Measurements from ENCODE around the gene SPATA6L.

Gene SPATA6L

DNA sequence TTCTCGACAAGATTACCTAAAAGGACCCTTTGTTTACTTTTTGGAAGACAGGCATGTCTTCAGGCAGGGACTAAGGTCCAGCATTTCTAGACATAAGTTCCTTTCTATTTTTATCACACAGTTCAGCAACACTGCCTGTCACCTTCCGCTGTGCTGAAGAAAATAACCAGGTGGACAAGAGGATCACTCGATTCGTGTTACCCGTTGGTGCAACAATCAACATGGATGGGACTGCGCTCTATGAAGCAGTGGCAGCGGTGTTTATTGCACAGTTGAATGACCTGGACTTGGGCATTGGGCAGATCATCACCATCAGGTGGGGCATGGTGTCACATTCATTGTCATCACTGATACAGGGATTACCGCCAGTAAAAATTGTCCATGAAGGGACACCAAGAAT is 89.8 kb downstream of the SPATA6L start:
- ATAC-seq (replicated peaks), result no peak
- DNase-seq, result no peak
- no peaks in the 10 kb centered on the region for H3K9me3 Mint-ChIP-seq
- no peak overlapping the region for H3K4me3 Mint-ChIP-seq
- H3K27me3 Mint-ChIP-seq, result peaks cover 11 to 16% of the 10 kb centered on the region in 2 donors
- H3K36me3 Mint-ChIP-seq, result no peaks in the 10 kb centered on the region
- H3K27ac Mint-ChIP-seq, result no peak overlapping the region
- H3K4me1 Mint-ChIP-seq, result no peaks in the 10 kb centered on the region

DNA sequence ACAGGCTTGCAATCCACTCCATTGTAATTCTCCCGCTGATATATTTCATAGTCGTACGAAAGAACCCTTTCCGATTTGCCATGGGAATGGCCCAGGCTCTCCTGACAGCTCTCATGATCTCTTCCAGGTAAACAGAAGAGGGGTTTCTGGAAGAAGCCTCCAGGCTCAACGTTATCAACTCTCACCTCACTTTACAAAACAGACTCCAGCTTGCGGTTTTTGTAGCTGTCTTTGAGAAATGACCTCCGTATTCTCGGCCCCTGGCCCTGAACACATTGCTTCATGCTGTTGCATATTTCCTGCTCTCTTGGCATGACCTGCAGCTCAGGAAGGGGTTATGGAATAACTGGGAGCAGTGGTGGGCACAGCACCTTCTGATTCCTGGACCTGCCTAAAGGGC is 90.3 kb downstream of the SPATA6L start:
- H3K36me3 Mint-ChIP-seq, result no peaks in the 10 kb centered on the region
- H3K27me3 Mint-ChIP-seq, result peaks cover 11 to 16% of the 10 kb centered on the region in 2 donors
- no peak overlapping the region for H3K4me3 Mint-ChIP-seq
- no peaks in the 10 kb centered on the region for H3K4me1 Mint-ChIP-seq
- H3K9me3 Mint-ChIP-seq, result no peaks in the 10 kb centered on the region
- H3K27ac Mint-ChIP-seq, result no peak overlapping the region
- no peak for ATAC-seq (replicated peaks)
- no peak for DNase-seq

GRCh38 chr9:4574657-4575243 is 91.5 kb downstream of the SPATA6L start:
- no peak overlapping the region for H3K4me3 Mint-ChIP-seq
- H3K9me3 Mint-ChIP-seq, result no peaks in the 10 kb centered on the region
- DNase-seq (no peak), ATAC-seq (replicated peaks) (no peak)
- H3K27me3 Mint-ChIP-seq, result peaks cover 16% of the 10 kb centered on the region in 2 donors
- no peaks in the 10 kb centered on the region for H3K36me3 Mint-ChIP-seq
- H3K27ac Mint-ChIP-seq, result no peak overlapping the region
- no peaks in the 10 kb centered on the region for H3K4me1 Mint-ChIP-seq

DNA sequence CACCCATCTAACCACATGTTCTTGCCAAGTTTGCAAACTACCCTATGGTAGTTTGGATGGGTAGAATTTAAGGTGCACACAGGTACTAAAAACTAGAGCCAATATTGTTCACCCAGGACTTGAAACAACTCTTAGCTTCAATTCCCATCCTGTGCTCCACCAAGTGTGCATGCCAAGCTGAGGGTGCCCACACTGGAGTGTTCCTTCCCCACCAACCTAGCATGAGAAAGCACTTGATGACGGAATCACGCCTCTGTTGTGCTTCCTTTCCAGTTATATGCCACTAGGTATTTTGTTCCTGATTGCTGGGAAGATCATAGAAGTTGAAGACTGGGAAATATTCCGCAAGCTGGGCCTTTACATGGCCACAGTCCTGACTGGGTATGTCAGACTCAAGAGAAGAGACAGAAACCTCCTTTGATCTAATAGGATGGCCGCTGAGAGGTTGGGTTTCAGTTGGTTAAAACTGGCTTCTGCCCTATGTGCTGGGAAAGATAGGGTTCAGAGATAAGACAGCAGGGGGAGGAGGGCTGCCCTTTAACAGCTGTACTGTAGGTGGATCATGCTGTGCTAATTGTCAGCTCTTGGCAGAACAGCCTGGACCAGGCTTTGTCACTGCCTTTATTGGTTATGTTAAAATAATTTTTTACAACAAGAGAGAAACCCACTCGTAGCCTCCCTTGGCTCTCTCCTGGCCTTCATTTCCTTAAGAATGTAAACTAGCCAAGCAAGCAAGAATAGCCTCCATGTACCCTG is 92.5 kb downstream of the SPATA6L start:
- no peaks in the 10 kb centered on the region for H3K36me3 Mint-ChIP-seq
- H3K4me3 Mint-ChIP-seq, result no peak overlapping the region
- no peaks in the 10 kb centered on the region for H3K9me3 Mint-ChIP-seq
- H3K27ac Mint-ChIP-seq, result no peak overlapping the region
- DNase-seq, result no peak
- H3K27me3 Mint-ChIP-seq, result peaks cover 16% of the 10 kb centered on the region in 2 donors
- no peak for ATAC-seq (replicated peaks)
- H3K4me1 Mint-ChIP-seq, result no peaks in the 10 kb centered on the region

DNA sequence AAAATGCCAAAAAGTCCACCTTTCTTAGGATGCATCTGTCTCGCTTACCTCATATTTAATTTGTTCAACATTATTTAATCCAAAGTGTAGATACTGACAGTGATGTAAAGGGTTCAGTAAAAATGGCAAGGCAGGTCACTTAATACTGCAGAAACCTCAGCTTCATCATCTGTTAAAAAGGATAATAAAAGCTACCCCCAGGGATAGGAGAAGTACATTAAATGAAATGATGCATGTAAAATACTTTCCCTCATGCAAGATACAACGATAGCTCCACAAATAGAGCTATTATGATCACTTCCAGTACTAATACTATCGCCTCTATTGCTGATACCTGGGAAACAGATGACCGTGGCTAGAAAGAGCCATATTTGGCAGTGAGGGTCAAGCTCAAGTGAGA is 93.1 kb downstream of the SPATA6L start:
- Mint-ChIP-seq H3K27ac (no peak overlapping the region), H3K4me3 (no peak overlapping the region), H3K36me3 (no peaks in the 10 kb centered on the region), H3K27me3 (peaks cover 12 to 13% of the 10 kb centered on the region in 2 donors), H3K9me3 (no peaks in the 10 kb centered on the region), H3K4me1 (no peaks in the 10 kb centered on the region)
- DNase-seq, result no peak
- no peak for ATAC-seq (replicated peaks)

- no peak for DNase-seq
- no peaks in the 10 kb centered on the region for H3K9me3 Mint-ChIP-seq
- peaks cover 8 to 11% of the 10 kb centered on the region in 2 donors for H3K27me3 Mint-ChIP-seq
- no peak overlapping the region for H3K27ac Mint-ChIP-seq
- no peak overlapping the region for H3K4me3 Mint-ChIP-seq
- no peaks in the 10 kb centered on the region for H3K36me3 Mint-ChIP-seq
- no peak for ATAC-seq (replicated peaks)
- no peaks in the 10 kb centered on the region for H3K4me1 Mint-ChIP-seq
Observed at GRCh38 chr9:4572184-4572826, 94.0 kb downstream of the SPATA6L start.

DNA sequence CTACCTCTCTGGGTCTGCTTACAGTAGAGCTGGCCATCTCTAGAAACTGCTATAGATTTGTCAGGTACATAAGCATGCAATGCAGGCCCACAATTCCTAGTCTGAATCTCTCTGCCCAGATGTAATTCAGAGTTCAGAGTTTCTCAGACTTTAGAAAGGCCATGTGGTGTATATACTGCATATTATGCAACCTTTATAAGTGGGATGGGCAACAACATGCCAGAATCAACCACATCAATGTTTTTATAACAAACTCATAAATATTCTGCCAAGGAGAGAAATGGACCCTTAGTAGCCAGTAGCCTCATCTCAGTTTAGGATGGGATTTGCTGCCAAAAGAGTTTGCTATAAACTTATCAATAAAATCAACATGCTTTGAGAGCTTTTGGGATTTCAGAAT is 97.2 kb downstream of the SPATA6L start:
- Mint-ChIP-seq H3K36me3 (no peaks in the 10 kb centered on the region), H3K9me3 (peaks cover 0 to 2% of the 10 kb centered on the region in 2 donors), H3K27me3 (peaks cover 10 to 14% of the 10 kb centered on the region in 2 donors)

GRCh38 chr9:4567601-4568000 is 98.7 kb downstream of the SPATA6L start:
- Mint-ChIP-seq H3K27me3 (peaks cover 16 to 20% of the 10 kb centered on the region in 2 donors), H3K4me3 (no peak overlapping the region), H3K4me1 (no peaks in the 10 kb centered on the region), H3K36me3 (no peaks in the 10 kb centered on the region), H3K9me3 (peaks cover 0 to 2% of the 10 kb centered on the region in 2 donors), H3K27ac (no peak overlapping the region)
- DNase-seq, result no peak
- no peak for ATAC-seq (replicated peaks)

More for the DNA sequence above, 97.2 kb downstream of the SPATA6L start:
- no peak for DNase-seq
- H3K4me3 Mint-ChIP-seq, result no peak overlapping the region
- no peak for ATAC-seq (replicated peaks)
- no peaks in the 10 kb centered on the region for H3K4me1 Mint-ChIP-seq
- no peak overlapping the region for H3K27ac Mint-ChIP-seq

GRCh38 chr9:4566806-4567205 is 99.5 kb downstream of the SPATA6L start:
- Mint-ChIP-seq H3K4me1 (no peaks in the 10 kb centered on the region), H3K27me3 (peaks cover 16 to 20% of the 10 kb centered on the region in 2 donors), H3K27ac (no peak overlapping the region), H3K4me3 (no peak overlapping the region), H3K9me3 (peaks cover 0 to 2% of the 10 kb centered on the region in 2 donors), H3K36me3 (no peaks in the 10 kb centered on the region)
- ATAC-seq (replicated peaks) (no peak), DNase-seq (no peak)

- H3K27ac Mint-ChIP-seq, result no peak overlapping the region
- peaks cover 12 to 25% of the 10 kb centered on the region in 2 donors for H3K27me3 Mint-ChIP-seq
- no peak for DNase-seq
- H3K9me3 Mint-ChIP-seq, result peaks cover 0 to 2% of the 10 kb centered on the region in 2 donors
- ATAC-seq (replicated peaks), result no peak
- no peak overlapping the region for H3K4me3 Mint-ChIP-seq
- H3K4me1 Mint-ChIP-seq, result peaks cover 0 to 13% of the 10 kb centered on the region in 2 donors
- H3K36me3 Mint-ChIP-seq, result no peaks in the 10 kb centered on the region
Observed at GRCh38 chr9:4563105-4563504, 103.2 kb downstream of the SPATA6L start.

DNA sequence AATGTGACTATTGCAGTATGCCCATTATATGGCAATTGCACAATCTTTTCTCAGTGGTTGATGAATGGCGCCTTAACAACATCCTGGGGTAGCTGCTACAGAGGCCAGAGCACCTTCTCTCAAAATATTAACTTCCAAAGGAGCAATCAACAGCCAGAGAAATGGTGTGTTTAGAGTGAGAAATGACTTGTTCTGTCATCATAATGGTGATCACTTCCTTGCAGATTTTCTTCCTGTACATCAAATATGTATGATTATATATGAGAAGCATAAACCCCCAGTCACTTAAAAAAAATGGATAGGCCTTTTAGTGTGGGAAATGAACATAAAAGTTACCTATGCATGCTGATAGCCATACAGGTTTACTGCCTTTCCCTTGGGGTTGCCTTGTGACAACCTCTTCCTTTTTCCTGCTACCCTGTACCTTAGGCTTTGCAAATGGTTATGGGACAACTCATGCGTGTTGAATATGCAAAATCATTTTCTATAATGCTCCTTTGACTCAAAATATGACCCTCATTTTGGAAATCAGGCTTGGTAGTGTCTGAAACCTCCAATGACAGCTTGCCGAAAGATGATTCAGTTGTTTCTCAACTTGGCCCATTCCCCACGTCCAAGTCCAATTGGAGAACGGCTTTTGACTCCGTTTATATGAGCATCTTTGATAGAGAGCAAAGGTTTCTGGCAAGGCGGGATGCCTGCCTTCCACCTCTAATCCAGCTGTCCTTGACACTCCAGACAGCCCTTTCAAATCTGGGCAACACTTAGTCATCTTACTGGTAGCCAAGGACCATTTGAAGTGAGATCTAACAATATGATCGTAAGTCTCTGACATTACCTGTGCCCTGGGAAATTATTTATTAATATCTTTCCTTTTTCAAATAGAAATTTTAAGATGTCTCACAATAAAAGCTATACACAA is 106.8 kb downstream of the SPATA6L start:
- Mint-ChIP-seq H3K36me3 (no peaks in the 10 kb centered on the region), H3K27ac (no peak overlapping the region), H3K4me1 (peaks cover 0 to 13% of the 10 kb centered on the region in 2 donors), H3K27me3 (peaks cover 9 to 14% of the 10 kb centered on the region in 2 donors), H3K9me3 (no peaks in the 10 kb centered on the region), H3K4me3 (no peak overlapping the region)
- ATAC-seq (replicated peaks), result peak; percentile 21 to 50
- no peak for DNase-seq

DNA sequence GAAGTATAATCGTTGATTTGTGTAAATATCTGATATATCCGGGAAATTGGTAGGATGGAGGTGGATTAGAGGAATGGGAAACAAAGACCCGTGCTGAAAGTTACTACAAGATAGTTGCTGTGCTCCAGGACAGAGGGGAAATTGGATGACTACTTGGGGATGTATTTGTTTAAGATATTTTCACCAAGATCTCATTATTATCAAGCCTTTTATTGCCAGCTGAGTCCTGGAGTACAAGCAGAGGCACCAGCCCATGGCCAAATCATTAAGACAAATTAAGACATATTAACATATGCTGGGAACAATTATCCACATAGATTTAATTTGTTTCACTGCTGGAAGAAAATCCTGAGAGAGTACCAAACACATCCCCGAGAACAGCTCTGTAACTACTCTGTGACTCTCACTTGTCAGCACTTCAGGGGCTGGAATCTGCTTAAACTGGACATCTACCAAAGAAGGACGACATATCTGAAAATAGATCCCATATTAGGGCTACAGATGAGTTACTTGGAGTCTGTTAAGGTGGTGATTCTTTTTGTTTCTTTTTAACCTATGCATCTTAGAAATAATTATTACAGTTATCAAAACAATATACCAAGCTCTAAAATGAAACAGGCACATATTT is 107.8 kb downstream of the SPATA6L start:
- ATAC-seq (replicated peaks) (no peak), DNase-seq (no peak)
- Mint-ChIP-seq H3K36me3 (no peaks in the 10 kb centered on the region), H3K27me3 (peaks cover 8 to 15% of the 10 kb centered on the region in 2 donors), H3K27ac (no peak overlapping the region), H3K9me3 (no peaks in the 10 kb centered on the region), H3K4me1 (peaks cover 0 to 13% of the 10 kb centered on the region in 2 donors), H3K4me3 (no peak overlapping the region)

DNA sequence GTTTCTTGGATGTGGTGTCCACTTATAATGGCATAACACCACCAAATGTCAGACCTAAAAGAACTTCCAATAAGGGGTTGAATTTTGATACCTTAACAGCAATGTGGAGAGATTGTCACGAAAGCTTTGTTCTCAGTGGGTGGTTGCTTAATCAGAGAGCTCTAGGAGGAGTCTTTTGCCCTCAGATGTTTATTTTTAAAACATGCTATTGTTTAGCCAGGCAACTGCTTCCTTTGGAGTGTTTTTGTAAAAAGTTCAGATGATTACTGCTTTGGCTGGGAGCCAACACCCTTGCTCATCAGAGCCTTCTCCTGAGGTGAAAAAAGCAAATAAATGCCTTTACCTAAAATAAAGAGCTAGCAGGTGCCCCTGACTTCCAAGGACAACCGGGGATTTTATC is 111.0 kb downstream of the SPATA6L start:
- Mint-ChIP-seq H3K36me3 (no peaks in the 10 kb centered on the region), H3K27me3 (peaks cover 13 to 15% of the 10 kb centered on the region in 2 donors), H3K27ac (no peak overlapping the region), H3K4me1 (peaks cover 0 to 13% of the 10 kb centered on the region in 2 donors), H3K9me3 (no peaks in the 10 kb centered on the region), H3K4me3 (no peak overlapping the region)
- ATAC-seq (replicated peaks), result no peak
- DNase-seq, result no peak

Data from stimulated activated naive B cell treated with anti-CD40 and anti-IgM and Interleukin-4, amounts not matched to agents 10 μg/mL and 1 μg/mL and 100 μg/mL, for 72 hours (primary cell).